Measurements from ENCODE around the gene SRRM1.
"Not testable (repeated sequence)": the region's sequence is repeated elsewhere in the genome, so short reads cannot be mapped to it uniquely, and the experiment has no call there.

Gene SRRM1

DNA sequence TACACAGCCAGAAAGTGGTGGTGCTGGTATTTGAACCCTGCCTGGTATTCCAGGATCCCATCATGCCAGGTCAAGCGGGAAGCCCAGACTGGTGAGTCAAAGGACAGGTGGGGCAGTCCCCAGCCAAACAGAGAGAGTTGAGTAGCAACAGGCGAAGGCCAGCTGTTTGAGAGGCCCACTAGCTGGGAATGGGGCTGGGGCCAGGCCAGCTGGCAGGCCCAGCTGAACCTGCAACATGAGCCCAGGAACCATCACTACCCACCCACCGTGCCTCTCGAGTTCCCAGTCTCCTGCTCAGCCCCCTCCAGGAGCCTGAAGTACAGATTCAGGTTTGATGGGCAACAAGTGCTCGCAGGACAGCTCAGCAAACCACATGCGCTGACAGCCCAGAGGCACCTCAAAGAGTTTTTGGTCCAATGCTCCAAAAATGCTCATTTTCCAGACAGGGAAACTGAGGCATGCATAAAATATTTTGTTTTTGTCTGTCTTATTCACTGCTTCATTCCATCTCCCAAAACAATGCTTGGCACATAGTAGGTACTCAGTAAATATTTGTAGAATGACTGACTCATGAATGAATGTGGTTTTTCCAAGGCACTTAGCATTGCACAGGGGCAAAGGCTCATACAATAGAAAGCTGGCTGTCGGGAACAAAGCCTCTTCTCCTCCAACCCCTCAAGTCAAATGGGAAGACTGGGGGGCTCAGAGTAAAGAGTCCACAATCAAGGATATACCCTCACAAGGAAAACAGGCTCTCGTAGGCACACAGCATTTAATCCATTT is 59.6 kb downstream of the SRRM1 start:
- DNase-seq (ENCODE audit: low read depth), result peak; percentile 40
- TF ChIP-seq, protein P1, sequence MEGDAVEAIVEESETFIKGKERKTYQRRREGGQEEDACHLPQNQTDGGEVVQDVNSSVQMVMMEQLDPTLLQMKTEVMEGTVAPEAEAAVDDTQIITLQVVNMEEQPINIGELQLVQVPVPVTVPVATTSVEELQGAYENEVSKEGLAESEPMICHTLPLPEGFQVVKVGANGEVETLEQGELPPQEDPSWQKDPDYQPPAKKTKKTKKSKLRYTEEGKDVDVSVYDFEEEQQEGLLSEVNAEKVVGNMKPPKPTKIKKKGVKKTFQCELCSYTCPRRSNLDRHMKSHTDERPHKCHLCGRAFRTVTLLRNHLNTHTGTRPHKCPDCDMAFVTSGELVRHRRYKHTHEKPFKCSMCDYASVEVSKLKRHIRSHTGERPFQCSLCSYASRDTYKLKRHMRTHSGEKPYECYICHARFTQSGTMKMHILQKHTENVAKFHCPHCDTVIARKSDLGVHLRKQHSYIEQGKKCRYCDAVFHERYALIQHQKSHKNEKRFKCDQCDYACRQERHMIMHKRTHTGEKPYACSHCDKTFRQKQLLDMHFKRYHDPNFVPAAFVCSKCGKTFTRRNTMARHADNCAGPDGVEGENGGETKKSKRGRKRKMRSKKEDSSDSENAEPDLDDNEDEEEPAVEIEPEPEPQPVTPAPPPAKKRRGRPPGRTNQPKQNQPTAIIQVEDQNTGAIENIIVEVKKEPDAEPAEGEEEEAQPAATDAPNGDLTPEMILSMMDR (conservative IDR thresholded peaks at IDR 0.05; ENCODE audit: low read length), result no peak
- H3K4me3 ChIP-seq (ENCODE audit: low read length), result no peak overlapping the region

DNA sequence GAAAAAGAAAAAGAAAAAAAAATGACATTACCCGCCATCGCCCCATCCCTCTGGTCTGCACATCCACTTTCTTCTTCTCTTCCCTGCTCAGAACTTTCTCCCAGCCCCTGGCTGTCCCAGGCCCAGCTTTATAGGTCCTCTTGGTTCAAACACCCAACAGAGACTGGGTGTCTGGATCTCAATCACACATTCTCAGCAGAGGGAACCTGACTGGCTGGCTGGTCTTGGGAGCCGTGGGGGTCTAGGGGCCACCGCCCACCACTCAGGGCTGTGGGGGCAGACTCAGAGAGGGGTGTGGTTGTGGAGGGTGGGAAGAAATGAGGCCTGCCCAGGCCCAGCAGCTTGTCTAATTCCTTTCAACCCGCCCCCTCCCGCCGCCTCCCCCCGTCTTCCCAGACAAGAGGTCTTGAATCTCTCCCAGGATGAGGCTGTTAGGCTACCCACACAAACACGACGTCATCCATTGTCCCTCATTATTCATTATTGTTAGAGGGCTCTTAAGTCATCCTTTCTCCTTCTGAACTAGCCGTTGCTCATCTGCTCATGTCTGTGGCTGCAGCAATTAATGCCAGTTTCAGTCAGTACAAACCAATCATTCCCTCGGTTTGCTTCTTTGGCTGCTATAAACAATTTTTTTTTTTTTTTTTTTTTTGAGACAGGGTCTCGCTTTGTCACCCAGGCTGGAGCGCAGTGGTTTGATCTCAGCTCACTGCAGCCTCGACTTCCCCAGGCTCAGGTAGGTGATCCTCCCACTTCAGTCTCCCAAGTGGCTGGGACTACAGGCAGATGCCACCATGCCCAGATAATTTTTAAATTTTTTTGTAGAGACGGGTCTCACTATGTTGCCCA is 61.5 kb downstream of the SRRM1 start:
- H3K4me3 ChIP-seq (ENCODE audit: low read length), result no peak overlapping the region
- TF ChIP-seq, protein P1 (conservative IDR thresholded peaks at IDR 0.05; ENCODE audit: low read length), result no peak
- peak; percentile 53 for DNase-seq (ENCODE audit: low read depth)

DNA sequence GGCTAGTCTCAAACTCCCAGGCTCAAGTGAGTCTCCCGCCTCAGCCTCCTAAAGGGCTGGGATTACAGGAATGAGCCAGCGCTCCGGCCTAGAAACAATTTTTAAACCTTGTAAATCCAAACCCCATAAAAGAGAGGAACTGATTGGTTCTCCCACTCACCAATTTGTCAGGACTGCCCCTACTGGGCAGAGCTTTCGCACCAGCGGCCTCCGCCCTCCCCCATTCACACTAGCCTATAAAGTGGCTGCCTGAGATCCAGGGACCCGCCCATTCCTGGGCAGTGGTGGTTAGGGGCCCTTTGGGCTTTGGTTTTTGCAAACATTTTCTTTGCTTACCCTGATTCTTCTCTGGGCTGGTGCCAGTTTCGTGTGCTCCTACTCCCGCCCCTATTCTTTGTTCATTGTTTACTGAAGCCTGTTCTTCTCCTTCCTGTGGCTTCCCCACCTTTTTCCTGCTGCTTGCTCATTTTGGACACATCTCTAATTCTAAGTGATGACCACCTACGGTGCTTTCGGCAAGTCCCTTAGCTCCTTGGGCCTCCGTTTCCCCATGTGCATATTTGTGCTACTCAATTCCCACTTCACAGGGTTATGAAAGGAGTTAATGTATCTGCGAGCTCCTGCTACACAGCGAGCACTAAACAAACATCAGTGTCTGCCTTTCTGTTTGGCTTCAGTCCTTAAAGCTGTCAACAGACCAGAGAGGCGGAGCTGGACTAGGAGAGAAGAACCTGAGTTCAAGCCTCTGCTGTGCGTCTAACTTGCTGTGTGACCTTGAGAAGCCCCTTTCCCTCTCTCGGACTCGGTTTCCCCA is 62.4 kb downstream of the SRRM1 start:
- peak; percentile 61 for DNase-seq (ENCODE audit: low read depth)
- TF ChIP-seq, protein P1 (conservative IDR thresholded peaks at IDR 0.05; ENCODE audit: low read length), result no peak

DNA sequence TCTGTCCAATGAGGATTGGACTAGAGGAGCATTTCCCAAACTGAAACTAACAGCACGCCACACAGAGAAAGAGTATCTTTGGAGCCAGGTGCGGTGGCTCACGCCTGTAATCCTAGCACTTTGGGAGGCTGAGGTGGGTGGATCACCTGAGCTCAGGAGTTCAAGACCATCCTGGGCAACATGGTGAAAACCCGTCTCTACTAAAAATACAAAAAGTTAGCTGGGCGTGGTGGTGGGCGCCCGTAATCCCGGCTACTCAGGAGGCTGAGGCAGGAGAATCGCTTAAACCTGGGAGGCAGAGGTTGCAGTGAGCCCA is 62.9 kb downstream of the SRRM1 start:
- not testable (repeated sequence) for H3K4me3 ChIP-seq (ENCODE audit: low read length); DNase-seq (ENCODE audit: low read depth)

More for the DNA sequence above, 62.4 kb downstream of the SRRM1 start:
- no peak overlapping the region for H3K4me3 ChIP-seq (ENCODE audit: low read length)

DNA sequence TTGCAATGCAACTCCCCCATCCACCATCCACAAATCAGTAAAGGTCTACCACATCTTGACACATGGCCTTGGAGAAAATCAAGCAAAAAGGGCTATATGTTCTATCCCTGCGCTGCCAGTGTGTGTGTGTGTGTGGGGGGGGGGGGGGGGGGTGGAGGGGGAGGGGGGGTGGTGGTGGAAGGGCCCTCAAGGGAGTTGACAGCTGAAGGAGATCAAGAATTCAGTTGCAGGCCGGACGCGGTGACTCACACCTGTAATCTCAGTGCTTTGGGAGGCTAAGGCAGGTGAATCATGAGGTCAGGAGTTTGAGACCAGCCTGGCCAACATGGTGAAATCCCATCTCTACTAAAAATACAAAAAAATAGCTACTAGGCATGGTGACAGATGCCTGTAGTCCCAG is 64.6 kb downstream of the SRRM1 start:
- H3K4me3 ChIP-seq (ENCODE audit: low read length), result no peak overlapping the region
- DNase-seq (ENCODE audit: low read depth), result peak; percentile 37

DNA sequence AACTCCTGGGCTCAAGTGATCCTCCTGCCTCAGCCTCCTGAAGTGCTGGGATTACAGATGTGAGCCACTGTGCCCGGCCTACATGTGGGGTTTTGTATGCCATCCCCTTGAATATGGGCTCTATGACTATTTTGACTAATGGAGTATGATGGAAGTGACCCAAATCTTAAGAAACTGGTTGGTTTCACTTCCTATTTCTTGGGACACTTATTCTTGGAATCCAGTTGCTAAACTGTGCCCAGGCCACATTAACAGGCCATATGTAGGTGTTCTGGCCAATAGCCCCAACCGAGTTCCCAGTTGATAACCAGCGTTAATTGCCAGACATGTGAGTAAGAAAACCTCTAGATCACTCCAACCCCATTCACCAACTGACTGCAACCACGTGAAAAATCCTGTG is 65.8 kb downstream of the SRRM1 start:
- DNase-seq (ENCODE audit: low read depth), result no peak
- H3K4me3 ChIP-seq (ENCODE audit: low read length), result no peak overlapping the region
- TF ChIP-seq, protein P1 (conservative IDR thresholded peaks at IDR 0.05; ENCODE audit: low read length), result no peak

More for the DNA sequence above, 64.6 kb downstream of the SRRM1 start:
- TF ChIP-seq, protein P1 (conservative IDR thresholded peaks at IDR 0.05; ENCODE audit: low read length), result no peak

DNA sequence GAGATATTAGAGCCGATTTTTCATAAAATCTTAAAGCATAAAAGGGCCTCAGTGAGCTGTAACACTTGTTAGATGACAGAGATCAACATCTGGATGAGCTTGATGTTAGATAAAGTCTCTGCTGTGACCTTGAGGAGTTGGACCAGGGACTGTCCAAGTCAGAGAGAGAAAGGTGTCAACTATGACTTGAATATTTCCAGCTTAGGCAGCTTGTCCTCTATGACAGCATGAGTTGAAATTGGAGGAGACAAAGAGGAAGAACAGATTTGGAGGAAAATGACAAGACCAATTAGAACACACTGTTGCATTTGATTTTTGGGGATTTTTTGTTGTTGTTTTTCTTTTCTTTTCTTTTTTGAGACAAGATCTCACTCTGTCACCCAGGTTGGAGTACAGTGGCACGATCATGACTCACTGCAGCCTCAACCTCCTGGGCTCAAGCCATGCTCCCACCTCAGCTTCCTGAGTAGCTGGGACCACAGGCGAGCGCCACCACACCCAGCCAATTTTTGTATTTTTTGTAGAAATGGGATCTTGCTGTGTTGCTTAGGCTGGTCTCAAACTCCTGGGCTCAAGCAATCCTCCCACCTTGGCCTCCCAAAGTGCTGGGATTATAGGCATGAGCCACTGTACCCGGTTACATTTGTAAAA is 66.8 kb downstream of the SRRM1 start:
- TF ChIP-seq, protein P1 (conservative IDR thresholded peaks at IDR 0.05; ENCODE audit: low read length), result no peak
- DNase-seq (ENCODE audit: low read depth), result no peak
- no peak overlapping the region for H3K4me3 ChIP-seq (ENCODE audit: low read length)

Data from AG10803 (cell line).